ENCODE results near the gene DPT. TPM values are rescaled to one million over a fixed set of nuclear protein-coding genes. Genes with fewer than 3 reads are reported as not detected.

DPT gene
- total RNA-seq, 4 donors from 2014 or later = 7.2 to 23.6 (median 14.4) TPM

DNA sequence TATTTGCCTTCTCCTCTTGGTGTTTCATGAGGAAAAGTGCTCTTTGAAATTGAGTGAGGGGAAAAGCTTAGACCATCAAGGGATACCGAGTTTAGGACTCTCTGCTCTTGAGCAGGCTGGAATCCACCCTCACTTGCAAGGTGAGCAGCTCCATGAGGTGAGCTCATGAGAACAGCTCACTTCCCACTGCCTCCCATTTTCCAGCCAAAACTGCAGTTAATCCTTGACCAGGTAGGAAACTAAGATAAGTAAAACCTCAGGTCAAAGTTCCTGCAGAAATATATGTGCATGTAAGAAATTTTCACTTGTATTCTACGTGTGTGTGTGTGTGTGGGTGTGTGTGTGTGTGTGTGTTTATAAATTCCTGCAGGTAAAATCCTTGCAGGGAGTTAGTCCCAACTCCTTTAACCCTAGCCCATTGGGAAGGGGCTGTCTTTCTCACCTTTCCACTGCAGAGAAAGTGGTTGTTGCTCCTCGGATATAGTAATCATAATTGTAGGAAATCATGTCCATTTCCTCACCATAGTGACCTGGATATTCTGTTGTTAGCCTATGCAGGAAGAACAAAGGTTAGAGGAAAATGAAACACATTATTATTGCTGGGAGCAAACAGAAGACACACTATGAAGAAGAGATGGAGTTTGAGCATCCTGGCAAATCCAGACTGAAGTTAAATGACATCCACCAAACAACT, 28.3 kb downstream of the DPT start:
- H3K9me3 ChIP-seq = no peaks in the 10 kb centered on the region

DNA sequence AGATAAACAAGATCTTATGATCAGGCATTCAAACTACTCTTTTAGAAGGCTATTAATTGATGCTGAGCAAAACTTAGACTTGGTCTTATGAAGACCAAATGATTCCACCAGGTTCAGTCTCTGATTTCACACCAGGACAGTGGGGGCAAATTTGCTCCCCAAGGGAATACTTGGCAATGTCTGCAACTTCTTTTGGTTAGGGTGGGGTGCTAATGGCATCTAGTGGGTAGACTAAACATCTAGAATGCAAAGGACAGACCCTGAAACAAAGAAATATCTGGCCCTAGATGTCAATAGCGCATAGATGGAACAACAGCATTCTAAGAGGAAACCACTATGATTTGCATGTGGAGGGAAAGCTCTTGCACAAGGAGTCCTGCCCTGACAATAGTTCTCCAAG, 30.6 kb downstream of the DPT start:
- Histone ChIP-seq H3K4me3 (no peak overlapping the region), H3K27ac (no peak overlapping the region), H3K36me3 (no peaks in the 10 kb centered on the region), H3K4me1 (no peaks in the 10 kb centered on the region), H3K9me3 (no peaks in the 10 kb centered on the region), H3K27me3 (no peaks in the 10 kb centered on the region)
- no peak for DNase-seq (ENCODE audit: low spot score in 2 of 2)
- 95% methylated on average over 1 of the region's 1 CpG for WGBS
- TF ChIP-seq POLR2A (IDR thresholded peaks at IDR 0.05) = no peak
- TF ChIP-seq POLR2AphosphoS5 (IDR thresholded peaks at IDR 0.05) = no peak
- TF ChIP-seq, protein P1, sequence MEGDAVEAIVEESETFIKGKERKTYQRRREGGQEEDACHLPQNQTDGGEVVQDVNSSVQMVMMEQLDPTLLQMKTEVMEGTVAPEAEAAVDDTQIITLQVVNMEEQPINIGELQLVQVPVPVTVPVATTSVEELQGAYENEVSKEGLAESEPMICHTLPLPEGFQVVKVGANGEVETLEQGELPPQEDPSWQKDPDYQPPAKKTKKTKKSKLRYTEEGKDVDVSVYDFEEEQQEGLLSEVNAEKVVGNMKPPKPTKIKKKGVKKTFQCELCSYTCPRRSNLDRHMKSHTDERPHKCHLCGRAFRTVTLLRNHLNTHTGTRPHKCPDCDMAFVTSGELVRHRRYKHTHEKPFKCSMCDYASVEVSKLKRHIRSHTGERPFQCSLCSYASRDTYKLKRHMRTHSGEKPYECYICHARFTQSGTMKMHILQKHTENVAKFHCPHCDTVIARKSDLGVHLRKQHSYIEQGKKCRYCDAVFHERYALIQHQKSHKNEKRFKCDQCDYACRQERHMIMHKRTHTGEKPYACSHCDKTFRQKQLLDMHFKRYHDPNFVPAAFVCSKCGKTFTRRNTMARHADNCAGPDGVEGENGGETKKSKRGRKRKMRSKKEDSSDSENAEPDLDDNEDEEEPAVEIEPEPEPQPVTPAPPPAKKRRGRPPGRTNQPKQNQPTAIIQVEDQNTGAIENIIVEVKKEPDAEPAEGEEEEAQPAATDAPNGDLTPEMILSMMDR (IDR thresholded peaks at IDR 0.05) = no peak
- no peak for TF ChIP-seq EP300 (IDR thresholded peaks at IDR 0.05)

More for the DNA sequence above, 28.3 kb downstream of the DPT start:
- Histone ChIP-seq H3K4me3 (no peak overlapping the region), H3K36me3 (no peaks in the 10 kb centered on the region), H3K4me1 (no peaks in the 10 kb centered on the region), H3K27me3 (no peaks in the 10 kb centered on the region), H3K27ac (no peak overlapping the region)
- no peak for DNase-seq (ENCODE audit: low spot score in 2 of 2)
- no peak for TF ChIP-seq POLR2AphosphoS5 (IDR thresholded peaks at IDR 0.05)
- TF ChIP-seq POLR2A (IDR thresholded peaks at IDR 0.05) = no peak
- TF ChIP-seq EP300 (IDR thresholded peaks at IDR 0.05) = no peak
- TF ChIP-seq, protein P1 (IDR thresholded peaks at IDR 0.05) = no peak
- WGBS = 89% methylated on average over 3 of the region's 3 CpGs

DNA sequence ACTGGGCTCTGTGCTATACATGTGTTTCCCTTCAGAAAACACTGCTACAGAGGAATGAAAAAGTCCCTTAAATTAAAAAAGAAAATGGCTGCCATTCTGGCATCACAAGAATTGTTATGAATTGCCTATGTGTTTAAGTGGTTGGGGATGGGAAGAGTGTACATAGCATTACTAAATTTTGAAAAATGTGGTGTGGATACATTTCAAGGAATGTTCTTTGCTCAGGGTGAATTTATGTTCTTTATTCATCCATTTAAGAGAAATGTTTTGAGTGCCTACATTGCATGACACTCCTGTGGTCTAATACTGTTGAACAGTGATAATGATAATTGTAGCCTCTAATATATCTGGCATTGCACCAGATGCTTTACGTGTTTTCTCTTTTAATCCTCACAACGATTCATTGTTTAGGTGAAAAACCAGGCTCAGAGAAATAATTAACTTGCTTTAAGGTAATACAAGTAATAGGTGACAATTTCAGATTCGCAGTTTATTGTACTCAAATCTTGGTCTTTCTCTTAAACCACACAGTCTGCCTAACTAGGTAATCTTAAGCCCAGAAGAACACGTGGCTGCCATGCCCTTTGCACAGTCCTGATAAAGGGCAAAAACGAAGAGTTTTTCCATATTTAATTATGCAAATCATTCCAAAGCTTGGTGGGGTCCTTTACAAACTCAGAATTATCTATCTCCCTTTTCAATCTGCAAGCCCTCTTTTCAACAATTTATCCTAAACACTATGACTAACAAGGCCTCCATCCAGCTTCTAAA, 31.5 kb downstream of the DPT start:
- Histone ChIP-seq H3K9me3 (no peaks in the 10 kb centered on the region), H3K4me1 (no peaks in the 10 kb centered on the region), H3K27ac (no peak overlapping the region), H3K27me3 (no peaks in the 10 kb centered on the region), H3K36me3 (no peaks in the 10 kb centered on the region), H3K4me3 (no peak overlapping the region)
- WGBS = 77% methylated on average over 5 of the region's 5 CpGs
- DNase-seq (ENCODE audit: low spot score in 2 of 2) = no peak
- TF ChIP-seq EP300 (IDR thresholded peaks at IDR 0.05) (no peak), POLR2AphosphoS5 (IDR thresholded peaks at IDR 0.05) (no peak), POLR2A (IDR thresholded peaks at IDR 0.05) (no peak)
- TF ChIP-seq, protein P1 (IDR thresholded peaks at IDR 0.05) = no peak

DNA sequence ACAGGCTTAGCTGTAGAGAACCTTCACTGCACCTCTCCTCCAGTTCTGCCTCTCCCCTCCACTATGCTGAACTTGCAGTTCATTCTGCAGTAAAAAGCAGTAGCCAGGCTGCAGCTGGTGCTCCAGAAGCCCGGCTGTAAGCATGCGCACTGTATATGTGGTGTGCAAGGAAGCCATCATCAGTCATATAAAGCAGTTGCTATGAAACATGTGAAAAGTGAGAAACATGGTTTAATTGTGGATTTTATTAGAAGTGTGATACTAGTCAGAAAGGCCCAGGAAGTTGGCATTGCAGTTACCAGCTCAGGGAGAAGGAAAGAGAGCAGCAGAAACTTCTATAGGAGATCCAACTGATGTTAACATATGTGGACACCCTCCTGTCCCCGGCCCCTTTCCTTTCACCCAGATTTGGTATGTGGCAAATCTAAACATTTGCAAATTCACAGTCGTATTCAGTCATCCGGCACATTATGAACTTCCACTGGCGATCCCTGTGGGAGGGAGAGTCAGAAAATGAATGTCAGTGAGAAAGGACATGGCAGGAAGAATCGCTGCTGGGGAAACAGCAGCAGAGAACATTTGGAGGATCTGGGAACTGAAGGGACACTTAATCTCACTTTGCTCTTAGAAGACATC, 32.8 kb downstream of the DPT start:
- 83% methylated on average over 7 of the region's 7 CpGs for WGBS
- Histone ChIP-seq H3K27me3 (no peaks in the 10 kb centered on the region), H3K27ac (no peak overlapping the region), H3K9me3 (no peaks in the 10 kb centered on the region), H3K4me3 (no peak overlapping the region), H3K36me3 (no peaks in the 10 kb centered on the region), H3K4me1 (no peaks in the 10 kb centered on the region)
- TF ChIP-seq, protein P1 (IDR thresholded peaks at IDR 0.05) = no peak
- TF ChIP-seq EP300 (IDR thresholded peaks at IDR 0.05) (no peak), POLR2A (IDR thresholded peaks at IDR 0.05) (no peak), POLR2AphosphoS5 (IDR thresholded peaks at IDR 0.05) (no peak)
- DNase-seq (ENCODE audit: low spot score in 2 of 2) = no peak

DNA sequence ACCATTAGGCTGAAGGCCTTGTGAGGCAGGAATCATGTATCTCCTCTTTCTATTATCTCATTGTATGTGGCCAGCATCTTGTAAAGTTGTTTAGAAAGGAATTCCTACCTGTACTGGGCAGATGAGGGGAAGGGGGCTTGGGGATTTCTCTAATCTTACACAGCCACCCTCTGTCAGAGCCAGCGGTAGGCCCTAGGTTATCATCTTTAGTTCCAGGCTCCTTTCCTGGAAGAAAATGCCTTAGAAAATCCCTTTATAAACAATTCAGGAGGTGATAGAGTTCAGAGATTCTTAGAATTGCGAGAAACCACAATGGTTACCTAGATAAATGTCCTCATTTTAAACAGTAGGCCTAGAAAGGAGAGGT, 35.2 kb downstream of the DPT start:
- no peak overlapping the region for H3K27ac ChIP-seq
- WGBS = 100% methylated on average over 2 of the region's 2 CpGs
- H3K9me3 ChIP-seq = no peaks in the 10 kb centered on the region

More for the DNA sequence above, 35.2 kb downstream of the DPT start:
- TF ChIP-seq POLR2AphosphoS5 (IDR thresholded peaks at IDR 0.05) (no peak), EP300 (IDR thresholded peaks at IDR 0.05) (no peak), POLR2A (IDR thresholded peaks at IDR 0.05) (no peak)
- TF ChIP-seq, protein P1 (IDR thresholded peaks at IDR 0.05) = no peak
- Histone ChIP-seq H3K36me3 (no peaks in the 10 kb centered on the region), H3K27me3 (no peaks in the 10 kb centered on the region), H3K4me3 (no peak overlapping the region), H3K4me1 (no peaks in the 10 kb centered on the region)
- DNase-seq (ENCODE audit: low spot score in 2 of 2) = no peak
